HG03196 (cell line): ENCODE results near the gene KATNAL1.
A peak's percentile ranks its signal among the peaks of the same experiment; 100 is the strongest.
"Not testable (repeated sequence)": the region's sequence is repeated elsewhere in the genome, so short reads cannot be mapped to it uniquely, and the experiment has no call there.

Experiments used
- ATAC-seq: cut with Tn5 transposase; IDR thresholded peaks from one replicate; pipeline ENCODE4 v1.9.1; 2021; ENCODE audit not compliant: unreplicated experiment

Gene KATNAL1

GRCh38 chr13:30295116-30295515 is 12.2 kb downstream of the KATNAL1 start:
- ATAC-seq = no peak

- no peak for ATAC-seq
Measured at GRCh38 chr13:30294004-30294403, 13.3 kb downstream of the KATNAL1 start.

GRCh38 chr13:30292325-30292724 is 15.0 kb downstream of the KATNAL1 start:
- no peak for ATAC-seq

GRCh38 chr13:30290812-30291436 is 16.4 kb downstream of the KATNAL1 start:
- no peak for ATAC-seq

- no peak for ATAC-seq
Measured at GRCh38 chr13:30289533-30289932, 17.8 kb downstream of the KATNAL1 start.

- not testable (repeated sequence) for ATAC-seq
Measured at GRCh38 chr13:30286059-30286458, 21.3 kb downstream of the KATNAL1 start.

- ATAC-seq = no peak
Measured at GRCh38 chr13:30276178-30276577, 31.2 kb downstream of the KATNAL1 start.

- no peak for ATAC-seq
Measured at GRCh38 chr13:30274083-30274482, 33.3 kb downstream of the KATNAL1 start.

- ATAC-seq = not testable (repeated sequence)
Measured at GRCh38 chr13:30270035-30270434, 37.3 kb downstream of the KATNAL1 start.

- ATAC-seq = no peak
Measured at GRCh38 chr13:30268673-30269072, 38.7 kb downstream of the KATNAL1 start.

- no peak for ATAC-seq
Measured at GRCh38 chr13:30266756-30267155, 40.6 kb downstream of the KATNAL1 start.

GRCh38 chr13:30259149-30259733 is 48.1 kb downstream of the KATNAL1 start:
- ATAC-seq = not testable (repeated sequence)

GRCh38 chr13:30257468-30258099 is 49.8 kb downstream of the KATNAL1 start:
- no peak for ATAC-seq

- ATAC-seq = no peak
Measured at GRCh38 chr13:30256713-30257467, 50.5 kb downstream of the KATNAL1 start.

GRCh38 chr13:30255696-30256095 is 51.7 kb downstream of the KATNAL1 start:
- ATAC-seq = no peak

GRCh38 chr13:30253830-30254229 is 53.5 kb downstream of the KATNAL1 start:
- ATAC-seq = no peak

- ATAC-seq = no peak
Measured at GRCh38 chr13:30247406-30247805, 59.9 kb downstream of the KATNAL1 start.

- ATAC-seq = peak; percentile 71
Measured at GRCh38 chr13:30241532-30241931, 65.8 kb downstream of the KATNAL1 start.

- ATAC-seq = peak; percentile 57
Measured at GRCh38 chr13:30240608-30241007, 66.7 kb downstream of the KATNAL1 start.

GRCh38 chr13:30235216-30235615 is 72.1 kb downstream of the KATNAL1 start:
- no peak for ATAC-seq

- no peak for ATAC-seq
Measured at GRCh38 chr13:30234619-30235162, 72.7 kb downstream of the KATNAL1 start.
